SU-DHL-6 (cell line): Measurements from ENCODE around the gene MARCHF3.

ENCODE experiments used
- H2AFZ ChIP-seq: fragments of 200-600 bp; sonication (generic); 2 replicates; pipeline ENCODE4 v1.6.1; 2014; ENCODE audit warnings: low read depth, mild to moderate bottlenecking, moderate library complexity, mixed read lengths, antibody characterized with exemption, low read length; ENCODE audit not compliant: severe bottlenecking
- H3F3A ChIP-seq: fragments of 200-600 bp; shearing (Covaris generic); 2 replicates; pipeline ENCODE4 v1.6.0; 2016; ENCODE audit warnings: antibody characterized with exemption, mild to moderate bottlenecking; ENCODE audit not compliant: insufficient read depth
- H3K27ac ChIP-seq: fragments of 200-600 bp; sonication (generic); 2 replicates; pipeline ENCODE4 v1.5.1; 2016; ENCODE audit warnings: low read depth, mild to moderate bottlenecking, low read length, moderate library complexity, mixed read lengths
- H3K27me3 ChIP-seq: fragments of 200-600 bp; sonication (generic), shearing (Covaris generic); 2 replicates; pipeline ENCODE4 v1.6.0; 2014; ENCODE audit warnings: mild to moderate bottlenecking, low read length
- H3K36me3 ChIP-seq: fragments of 200-600 bp; sonication (generic); 2 replicates; pipeline ENCODE4 v1.6.1; 2014; ENCODE audit warnings: mild to moderate bottlenecking, low read length, mixed read lengths
- H3K4me2 ChIP-seq: fragments of 300-600, 200-600 bp; shearing (Covaris generic), sonication (generic); 2 replicates; pipeline ENCODE4 v1.6.0; 2014; ENCODE audit warnings: low read length, low read depth, mild to moderate bottlenecking; ENCODE audit not compliant: poor library complexity, severe bottlenecking
- H3K4me3 ChIP-seq: fragments of 200-600 bp; sonication (generic); 2 replicates; pipeline ENCODE4 v1.5.1; 2014; ENCODE audit warnings: antibody characterized with exemption, low read length, mild to moderate bottlenecking, mixed read lengths; ENCODE audit not compliant: insufficient read depth, poor library complexity, severe bottlenecking
- H3K79me2 ChIP-seq: fragments of 200-600 bp; sonication (generic); 2 replicates; pipeline ENCODE4 v1.6.1; 2014; ENCODE audit warnings: mild to moderate bottlenecking, low read length, moderate library complexity; ENCODE audit not compliant: insufficient read depth
- H3K9ac ChIP-seq: fragments of 200-600 bp; sonication (generic); 2 replicates; pipeline ENCODE4 v1.7.0; 2014; ENCODE audit warnings: mild to moderate bottlenecking, low read length
- H3K9me2 ChIP-seq: fragments of 200-600 bp; sonication (generic); replicated peaks from 2 replicates; pipeline ENCODE4 v1.6.1; 2014; ENCODE audit warnings: low read length; ENCODE audit not compliant: insufficient read depth
- H3K9me3 ChIP-seq: fragments of 200-600 bp; sonication (generic); 2 replicates; pipeline ENCODE4 v1.6.1; 2014; ENCODE audit warnings: low read length, mixed read lengths; ENCODE audit not compliant: insufficient read depth
- H4K20me1 ChIP-seq: fragments of 200-600 bp; sonication (generic); 2 replicates; pipeline ENCODE4 v1.6.1; 2014; ENCODE audit warnings: low read depth, mild to moderate bottlenecking, antibody characterized with exemption, low read length, moderate library complexity, mixed read lengths
- CTCF ChIP-seq: fragments of 200-600 bp; sonication (generic); IDR thresholded peaks from one replicate; pipeline ENCODE4 v1.5.1; 2017; ENCODE audit warnings: antibody characterized with exemption, mild to moderate bottlenecking, low read length, moderate library complexity; ENCODE audit not compliant: insufficient read depth, poor library complexity, severe bottlenecking
- EZH2phosphoT487 ChIP-seq: fragments of 200-600 bp; sonication (generic), shearing (Covaris generic); conservative IDR thresholded peaks from 2 replicates; pipeline ENCODE4 v1.6.1; 2018; ENCODE audit warnings: mild to moderate bottlenecking, antibody characterized with exemption, low read length, moderate library complexity, mixed read lengths

MARCHF3 gene

GRCh38 chr5:126954981-126955380 is 75.4 kb downstream of the MARCHF3 start:
- Histone ChIP-seq H3K4me2 (no peak overlapping the region), H3K9me3 (no peaks in the 10 kb centered on the region), H3K79me2 (no peaks in the 10 kb centered on the region), H3K9me2 (no peaks in the 10 kb centered on the region), H3K27me3 (no peaks in the 10 kb centered on the region), H3K36me3 (no peaks in the 10 kb centered on the region; the same call in 1 of the 2 replicates), H4K20me1 (no peaks in the 10 kb centered on the region; the same call in 1 of the 2 replicates), H3K27ac (no peak overlapping the region), H3F3A (no peaks in the 10 kb centered on the region), H3K4me3 (no peak overlapping the region), H2AFZ (no peak overlapping the region), H3K9ac (no peak overlapping the region)
- no peak for TF ChIP-seq EZH2phosphoT487
- no peak for TF ChIP-seq CTCF

GRCh38 chr5:126953640-126954039 is 76.7 kb downstream of the MARCHF3 start:
- no peak overlapping the region for H3K4me2 ChIP-seq
- H3F3A ChIP-seq = no peaks in the 10 kb centered on the region

GRCh38 chr5:126949475-126949874 is 80.9 kb downstream of the MARCHF3 start:
- Histone ChIP-seq H3K4me3 (no peak overlapping the region), H3K9ac (no peak overlapping the region), H2AFZ (no peak overlapping the region), H3K9me2 (no peaks in the 10 kb centered on the region), H3K36me3 (no peaks in the 10 kb centered on the region), H3K79me2 (no peaks in the 10 kb centered on the region), H4K20me1 (no peaks in the 10 kb centered on the region), H3K4me2 (no peak overlapping the region), H3K27ac (no peak overlapping the region), H3K27me3 (no peaks in the 10 kb centered on the region), H3K9me3 (no peaks in the 10 kb centered on the region), H3F3A (no peaks in the 10 kb centered on the region)
- TF ChIP-seq CTCF (no peak), EZH2phosphoT487 (no peak)

More at GRCh38 chr5:126953640-126954039, 76.7 kb downstream of the MARCHF3 start:
- Histone ChIP-seq H3K9me2 (no peaks in the 10 kb centered on the region), H3K36me3 (no peaks in the 10 kb centered on the region; the same call in 1 of the 2 replicates), H3K27me3 (no peaks in the 10 kb centered on the region), H3K9ac (no peak overlapping the region), H3K4me3 (no peak overlapping the region), H3K9me3 (no peaks in the 10 kb centered on the region), H3K27ac (no peak overlapping the region), H2AFZ (no peak overlapping the region), H4K20me1 (no peaks in the 10 kb centered on the region; the same call in 1 of the 2 replicates), H3K79me2 (no peaks in the 10 kb centered on the region)
- TF ChIP-seq EZH2phosphoT487 (no peak), CTCF (no peak)

- H3K4me2 ChIP-seq = no peak overlapping the region
Observed at GRCh38 chr5:126948453-126948852, 81.9 kb downstream of the MARCHF3 start.

More at GRCh38 chr5:126948453-126948852, 81.9 kb downstream of the MARCHF3 start:
- H4K20me1 ChIP-seq = no peaks in the 10 kb centered on the region
- H3K9me2 ChIP-seq = no peaks in the 10 kb centered on the region
- TF ChIP-seq EZH2phosphoT487 (no peak), CTCF (no peak)
- no peaks in the 10 kb centered on the region for H3K27me3 ChIP-seq
- no peak overlapping the region for H2AFZ ChIP-seq
- no peak overlapping the region for H3K27ac ChIP-seq
- H3K36me3 ChIP-seq = no peaks in the 10 kb centered on the region
- H3F3A ChIP-seq = no peaks in the 10 kb centered on the region
- no peak overlapping the region for H3K4me3 ChIP-seq
- H3K79me2 ChIP-seq = no peaks in the 10 kb centered on the region
- no peaks in the 10 kb centered on the region for H3K9me3 ChIP-seq
- no peak overlapping the region for H3K9ac ChIP-seq
